HG03469 (cell line): ENCODE results near the gene HDAC9.
"Not testable (repeated sequence)": the region's sequence is repeated elsewhere in the genome, so short reads cannot be mapped to it uniquely, and the experiment has no call there.

Experiments used
- ATAC-seq: cut with Tn5 transposase; IDR thresholded peaks from one replicate; pipeline ENCODE4 v1.9.1; 2021; ENCODE audit warnings: mild to moderate bottlenecking, moderate library complexity, moderate number of reproducible peaks; ENCODE audit not compliant: unreplicated experiment

Gene HDAC9

GRCh38 chr7:18702071-18702829 is 206.7 kb downstream of the HDAC9 start:
- no peak for ATAC-seq

DNA sequence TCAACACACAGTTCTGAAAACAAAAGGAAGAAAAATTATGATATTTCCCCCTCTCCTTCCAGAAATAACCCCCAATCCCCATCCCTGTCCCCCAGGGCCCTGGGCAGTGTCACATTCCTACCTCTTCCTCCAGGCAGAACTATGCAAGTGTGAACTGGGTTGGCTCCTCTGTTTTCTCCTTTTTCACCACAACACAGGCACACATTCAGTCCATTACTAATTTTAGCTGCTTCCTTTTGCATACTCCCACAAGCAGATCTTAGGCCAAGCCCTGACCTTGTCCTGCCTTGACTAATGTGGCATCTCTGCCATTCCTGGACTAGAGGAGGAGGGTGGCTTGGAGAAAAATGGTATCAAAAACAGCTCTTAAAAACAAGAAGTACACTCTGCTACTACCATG is 208.1 kb downstream of the HDAC9 start:
- no peak for ATAC-seq

DNA sequence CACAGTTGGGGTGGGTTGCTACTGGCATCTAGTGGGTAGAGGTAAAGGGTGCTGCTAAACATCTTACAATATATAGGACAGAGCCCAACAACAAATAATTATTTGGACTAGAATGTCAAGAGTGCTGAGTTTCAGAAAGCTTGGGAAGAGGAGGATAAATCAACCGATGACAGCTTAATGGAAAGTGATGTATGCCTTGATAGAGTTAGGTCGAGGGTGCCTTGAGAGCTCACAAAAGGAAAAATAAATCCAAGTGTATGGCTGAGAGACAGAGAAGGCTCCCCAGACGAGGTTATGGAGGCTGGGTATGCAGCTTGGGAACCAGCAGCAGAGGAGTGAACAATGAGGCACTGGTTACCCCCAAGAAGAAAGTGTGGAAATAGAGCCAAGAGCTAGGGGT is 211.1 kb downstream of the HDAC9 start:
- no peak for ATAC-seq

DNA sequence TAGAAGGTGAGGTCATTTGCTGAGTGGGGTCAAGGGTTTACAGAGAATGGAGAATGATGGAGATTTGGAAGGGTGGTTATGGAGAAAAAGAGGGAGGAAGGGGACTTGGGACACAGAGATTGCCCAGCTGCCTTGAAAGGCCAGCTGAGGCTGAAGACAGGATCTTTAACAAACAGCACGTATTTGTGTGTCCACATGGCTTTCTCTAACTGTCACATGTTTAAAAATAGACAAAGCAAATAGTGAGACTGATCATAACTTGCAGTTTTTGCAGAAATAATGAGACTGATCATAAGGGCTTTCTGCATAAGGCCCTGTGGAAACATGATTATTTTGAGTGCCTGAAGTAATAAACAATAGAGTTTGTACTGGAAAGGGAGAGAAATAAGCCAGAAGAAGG is 212.7 kb downstream of the HDAC9 start:
- no peak for ATAC-seq

GRCh38 chr7:18715988-18716387 is 220.4 kb downstream of the HDAC9 start:
- ATAC-seq: no peak

- ATAC-seq: no peak
These were observed 225.9 kb downstream of the HDAC9 start for GRCh38 chr7:18721429-18721828.

DNA sequence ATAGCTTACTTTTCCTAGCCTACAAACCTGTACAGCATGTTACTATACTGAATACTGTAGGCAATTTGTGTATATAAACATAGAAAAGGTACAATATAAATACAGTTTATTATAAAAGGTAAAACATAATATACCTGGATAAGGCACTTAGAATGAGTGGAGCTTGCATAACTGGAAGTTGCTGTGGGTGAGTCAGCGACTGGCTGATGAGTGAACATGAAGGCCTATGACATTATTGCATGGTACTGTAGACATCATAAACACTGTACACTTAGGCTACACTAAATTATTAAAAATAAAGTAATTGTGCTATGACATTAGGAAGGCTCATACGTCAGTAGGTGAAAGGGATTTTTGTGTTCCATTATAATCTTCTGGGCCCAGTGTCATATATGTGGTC is 228.8 kb downstream of the HDAC9 start:
- ATAC-seq: no peak

GRCh38 chr7:18727115-18727870 is 231.7 kb downstream of the HDAC9 start:
- ATAC-seq: no peak

DNA sequence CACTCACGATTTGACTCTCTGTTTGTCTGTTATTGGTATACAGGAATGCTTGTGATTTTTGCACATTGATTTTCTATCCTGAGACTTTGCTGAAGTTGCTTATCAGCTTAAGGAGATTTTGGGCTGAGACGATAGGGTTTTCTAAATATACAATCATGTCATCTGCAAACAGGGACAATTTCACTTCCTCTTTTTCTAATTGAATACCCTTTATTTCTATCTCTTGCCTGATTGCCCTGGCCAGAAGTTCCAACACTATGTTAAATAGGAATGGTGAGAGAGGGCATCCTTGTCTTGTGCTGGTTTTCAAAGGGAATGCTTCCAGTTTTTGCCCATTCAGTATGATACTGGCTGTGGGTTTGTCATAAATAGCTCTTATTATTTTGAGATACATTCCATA is 240.5 kb downstream of the HDAC9 start:
- ATAC-seq: not testable (repeated sequence)

DNA sequence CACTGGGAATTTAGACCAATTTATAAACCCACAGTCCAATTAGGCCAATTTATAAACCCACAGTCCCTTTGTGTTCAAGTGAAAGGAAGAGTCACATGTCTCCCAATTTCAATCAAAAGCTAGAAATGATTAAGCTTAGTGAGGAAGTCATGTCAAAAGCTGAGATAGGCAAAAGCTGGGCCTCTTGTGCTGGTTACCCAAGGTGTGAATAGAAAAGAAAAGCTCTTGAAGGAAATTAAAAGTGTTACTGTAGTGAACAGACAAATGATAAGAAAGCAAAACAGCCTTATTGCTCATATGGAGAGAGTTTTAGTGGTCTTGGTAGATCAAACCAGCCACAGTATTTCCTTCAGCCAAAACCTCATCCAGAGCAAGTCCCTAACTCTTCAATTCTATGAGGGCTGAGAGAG is 245.0 kb downstream of the HDAC9 start:
- no peak for ATAC-seq

GRCh38 chr7:18753972-18754610 is 258.5 kb downstream of the HDAC9 start:
- no peak for ATAC-seq

- ATAC-seq: no peak
These were observed 259.2 kb downstream of the HDAC9 start for GRCh38 chr7:18754766-18755165.

- no peak for ATAC-seq
These were observed 260.2 kb downstream of the HDAC9 start for GRCh38 chr7:18755793-18756192.

DNA sequence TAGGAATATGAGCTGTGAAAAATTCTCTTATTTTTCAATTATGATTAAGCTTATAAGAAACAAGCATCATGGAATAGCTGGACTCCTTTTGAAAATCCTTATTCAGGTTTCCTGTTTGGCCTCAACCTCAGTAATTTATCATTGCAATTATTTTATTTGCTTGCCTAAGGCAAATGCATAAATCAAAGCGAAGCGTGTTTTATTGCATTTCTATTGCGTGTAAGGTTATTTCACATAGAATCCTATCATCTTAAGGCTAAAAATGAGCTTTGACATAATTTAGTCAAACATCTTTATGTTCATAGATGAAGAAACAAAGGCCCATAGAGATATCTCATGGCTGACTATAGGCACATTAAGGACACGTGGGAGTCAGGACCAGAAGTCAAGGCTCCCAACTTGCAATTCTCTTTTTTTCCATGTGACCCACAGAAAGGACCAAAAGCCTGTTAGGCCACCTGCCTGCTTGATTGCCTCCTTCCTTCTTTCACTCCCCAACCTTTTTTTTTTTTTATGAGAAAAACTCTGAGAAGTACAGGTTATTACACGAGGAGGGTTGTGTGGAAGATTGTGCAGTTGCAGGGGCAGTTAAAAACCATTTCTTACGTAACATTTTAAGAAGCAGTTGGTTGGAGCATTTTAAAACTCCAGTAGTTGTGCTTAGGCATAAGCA is 261.0 kb downstream of the HDAC9 start:
- ATAC-seq: no peak

GRCh38 chr7:18760046-18760445 is 264.5 kb downstream of the HDAC9 start:
- ATAC-seq: no peak

- ATAC-seq: no peak
These were observed 265.3 kb downstream of the HDAC9 start for GRCh38 chr7:18760631-18761445.

DNA sequence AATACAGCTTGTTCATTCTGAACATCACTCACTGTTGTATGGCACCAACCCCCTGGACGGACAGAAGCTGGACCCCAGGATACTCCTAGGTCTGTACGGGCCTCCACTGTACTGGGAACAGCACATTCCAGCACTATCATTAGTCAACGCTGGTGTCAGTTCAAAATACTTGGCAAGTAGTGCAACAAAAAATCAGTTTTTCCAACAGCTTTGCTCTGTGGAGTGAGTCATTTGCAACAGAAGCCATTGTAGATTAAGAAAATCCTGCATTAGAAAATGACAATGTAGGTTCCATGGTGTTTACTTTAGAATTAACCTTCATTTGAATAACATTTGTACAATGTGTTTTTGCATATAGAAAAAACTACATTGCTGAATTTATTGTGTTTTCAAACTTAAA is 266.6 kb downstream of the HDAC9 start:
- ATAC-seq: no peak

GRCh38 chr7:18768256-18768655 is 272.7 kb downstream of the HDAC9 start:
- no peak for ATAC-seq

GRCh38 chr7:18770154-18770811 is 274.7 kb downstream of the HDAC9 start:
- no peak for ATAC-seq

GRCh38 chr7:18770822-18771221 is 275.3 kb downstream of the HDAC9 start:
- ATAC-seq: no peak
